Transverse colon (tissue), 4 donors: ENCODE data around the gene SULT1C3. TPM values are rescaled to one million over a fixed set of nuclear protein-coding genes. Genes with fewer than 3 reads are reported as not detected.

Source experiments
- DNase-seq: peaks from one replicate; pipeline ENCODE4 v3.0.0-alpha.2; 2019
- H3K27ac ChIP-seq, 4 donors: fragments of 200-600 bp; sonication (generic); 2 replicates each; pipeline ENCODE4 v1.5.1; 2016 to 2018; ENCODE audit warnings: inconsistent platforms in 4 of 4
- H3K27me3 ChIP-seq: fragments of 200-600 bp; sonication (generic); 2 replicates; pipeline ENCODE4 v1.5.1; 2017; ENCODE audit warnings: inconsistent platforms
- H3K36me3 ChIP-seq, 4 donors: fragments of 200-600 bp; sonication (generic); 2 replicates each; pipeline ENCODE4 v1.5.1; 2017 to 2019; ENCODE audit warnings: inconsistent platforms in 4 of 4
- H3K4me1 ChIP-seq, 4 donors: fragments of 200-600 bp; sonication (generic); 2 replicates each; pipeline ENCODE4 v1.5.1; 2017 to 2020; ENCODE audit warnings: inconsistent platforms in 4 of 4
- H3K4me3 ChIP-seq, 4 donors: fragments of 200-600 bp; sonication (generic); 1 replicate in 1 of 4; 2 replicates in 3 of 4; pipeline versions ENCODE4 v1.5.1 to v1.6.1; 2017 to 2019; ENCODE audit warnings: inconsistent platforms in 4 of 4
- H3K9me3 ChIP-seq, 2 donors: fragments of 200-600 bp; sonication (generic); 2 replicates each; pipeline ENCODE4 v1.5.1; 2017 to 2019; ENCODE audit warnings: inconsistent platforms in 2 of 2
- CTCF ChIP-seq, 5 experiments: fragments of 200-600 bp in 3 of 5; fragments of 450-650 bp in 2 of 5; sonication (generic) in 3 of 5; IDR thresholded peaks; 1 replicate in 2 of 5; 2 replicates in 3 of 5; pipeline ENCODE4 v1.5.1; 2016 to 2017; ENCODE audit warnings: antibody characterized with exemption in 5 of 5, inconsistent platforms in 3 of 5, mild to moderate bottlenecking in 2 of 5, moderate library complexity in 1 of 5
- EP300 ChIP-seq: sonication (generic); formaldehyde crosslinking; IDR thresholded peaks from one replicate; pipeline ENCODE4 v1.6.1; 2017; ENCODE audit warnings: antibody characterized with exemption, low read depth
- POLR2A ChIP-seq: fragments of 450-650 bp; IDR thresholded peaks from one replicate; pipeline ENCODE4 v1.6.1; 2016; ENCODE audit warnings: antibody characterized with exemption, mild to moderate bottlenecking, moderate library complexity
- POLR2AphosphoS5 ChIP-seq, 3 donors: sonication (generic); formaldehyde crosslinking; IDR thresholded peaks; one replicate each; pipeline ENCODE4 v1.6.1; 2016; ENCODE audit warnings: antibody characterized with exemption in 3 of 3
- WGBS, 2 donors: methylation state at CpG; one replicate each; pipeline ENCODE4 v1.1.5; 2018; ENCODE audit warnings: low coverage in 1 of 2; 5-methylcytosine and 5-hydroxymethylcytosine counted together
- in situ Hi-C, 4 donors: fragments of 200-750 bp; cut with MboI; loops; one replicate each; pipeline versions ENCODE4 v1.15.0 to v1.15.1; 2017; ENCODE audit warnings: low sequenced_read_pairs in 3 of 4, low pct_ligation_motif_present in 1 of 4, low pct_unique_long_range_greater_than_20kb in 1 of 4
- intact Hi-C: fragments of 100-400 bp; cut with DNase I; formaldehyde crosslinking; loops from one replicate; pipeline ENCODE4 v1.15.1; 2023; ENCODE audit warnings: low total_unique reads
- total RNA-seq, 4 donors: library from RNA; depleted of rRNA; stranded (reverse); fragments of >200 nt; gene quantifications; one replicate each; pipeline ENCODE4 v1.1.0, GENCODE V29; 2016

SULT1C3 gene
- total RNA-seq, 4 donors from 2014 or later, result not detected

- intact Hi-C loops, result no loop called here
- WGBS, 2 donors, result 33 to 82% methylated on average over 1 to 4 of the region's 4 CpGs
Measured at GRCh38 chr2:108293850-108294249, 54.1 kb downstream of the SULT1C3 start.

GRCh38 chr2:108297436-108298141 lies 57.8 kb downstream of the SULT1C3 start:
- no peak for TF ChIP-seq EP300
- TF ChIP-seq CTCF (IDR thresholded peaks at IDR 0.05), result no peak
- no peak for TF ChIP-seq POLR2AphosphoS5 (IDR thresholded peaks at IDR 0.05)
- TF ChIP-seq POLR2A, result no peak
- Histone ChIP-seq H3K27ac (no peak overlapping the region), H3K4me3 (no peak overlapping the region), H3K36me3 (no peaks in the 10 kb centered on the region), H3K27me3 (no peaks in the 10 kb centered on the region), H3K9me3 (no peaks in the 10 kb centered on the region), H3K4me1 (no peaks in the 10 kb centered on the region)
- intact Hi-C loops (no loop called here), in situ Hi-C loops (no loop called here)
- 40 to 76% methylated on average over 2 to 9 of the region's 9 CpGs for WGBS, 2 donors
- DNase-seq, result no peak

More at GRCh38 chr2:108293850-108294249, 54.1 kb downstream of the SULT1C3 start:
- no peak overlapping the region for H3K27ac ChIP-seq
- DNase-seq, result no peak
- no peak overlapping the region for H3K4me3 ChIP-seq
- H3K27me3 ChIP-seq, result no peaks in the 10 kb centered on the region
- in situ Hi-C loops, result no loop called here
- H3K9me3 ChIP-seq, result no peaks in the 10 kb centered on the region
- H3K4me1 ChIP-seq, result peaks cover 0 to under 1% (median 0%) of the 10 kb centered on the region in 4 donors
- TF ChIP-seq CTCF (IDR thresholded peaks at IDR 0.05) (no peak), POLR2AphosphoS5 (IDR thresholded peaks at IDR 0.05) (no peak), EP300 (no peak), POLR2A (no peak)
- no peaks in the 10 kb centered on the region for H3K36me3 ChIP-seq

GRCh38 chr2:108301558-108301957 lies 61.8 kb downstream of the SULT1C3 start:
- Histone ChIP-seq H3K4me1 (no peaks in the 10 kb centered on the region), H3K27ac (no peak overlapping the region), H3K4me3 (no peak overlapping the region), H3K27me3 (no peaks in the 10 kb centered on the region), H3K9me3 (no peaks in the 10 kb centered on the region), H3K36me3 (no peaks in the 10 kb centered on the region)
- intact Hi-C loops, result no loop called here
- in situ Hi-C loops, result no loop called here
- DNase-seq, result no peak
- TF ChIP-seq CTCF (IDR thresholded peaks at IDR 0.05) (no peak), EP300 (no peak), POLR2AphosphoS5 (IDR thresholded peaks at IDR 0.05) (no peak), POLR2A (no peak)
- 78 to 93% methylated on average over 5 to 7 of the region's 7 CpGs for WGBS, 2 donors

- Histone ChIP-seq H3K4me1 (no peaks in the 10 kb centered on the region), H3K9me3 (no peaks in the 10 kb centered on the region), H3K4me3 (no peak overlapping the region), H3K27ac (no peak overlapping the region), H3K27me3 (no peaks in the 10 kb centered on the region), H3K36me3 (no peaks in the 10 kb centered on the region)
- in situ Hi-C loops, result no loop called here
- no peak for TF ChIP-seq POLR2AphosphoS5 (IDR thresholded peaks at IDR 0.05)
- no peak for TF ChIP-seq CTCF (IDR thresholded peaks at IDR 0.05)
- no peak for TF ChIP-seq EP300
- no peak for TF ChIP-seq POLR2A
- no peak for DNase-seq
- intact Hi-C loops, result no loop called here
- 70% methylated on average over 2 of the region's 2 CpGs; no CpG with 5 or more reads in 1 of the 2 donors for WGBS, 2 donors
Measured at GRCh38 chr2:108304975-108305374, 65.2 kb downstream of the SULT1C3 start.
